ENCODE data around the gene CAMK1D.

Gene CAMK1D

GRCh38 chr10:12556039-12556438, 206.7 kb downstream of the CAMK1D start:
- H3K4me3 ChIP-seq (ENCODE audit: low read depth, low read length) = no peak overlapping the region
- DNase-seq (ENCODE audit: low read depth) = no peak
- in situ Hi-C loops (cut with HindIII; ENCODE audit: low sequenced_read_pairs) = no loop called here
- no peak for TF ChIP-seq CTCF (IDR thresholded peaks at IDR 0.05; ENCODE audit: low read depth, low read length, missing control alignments)

DNA sequence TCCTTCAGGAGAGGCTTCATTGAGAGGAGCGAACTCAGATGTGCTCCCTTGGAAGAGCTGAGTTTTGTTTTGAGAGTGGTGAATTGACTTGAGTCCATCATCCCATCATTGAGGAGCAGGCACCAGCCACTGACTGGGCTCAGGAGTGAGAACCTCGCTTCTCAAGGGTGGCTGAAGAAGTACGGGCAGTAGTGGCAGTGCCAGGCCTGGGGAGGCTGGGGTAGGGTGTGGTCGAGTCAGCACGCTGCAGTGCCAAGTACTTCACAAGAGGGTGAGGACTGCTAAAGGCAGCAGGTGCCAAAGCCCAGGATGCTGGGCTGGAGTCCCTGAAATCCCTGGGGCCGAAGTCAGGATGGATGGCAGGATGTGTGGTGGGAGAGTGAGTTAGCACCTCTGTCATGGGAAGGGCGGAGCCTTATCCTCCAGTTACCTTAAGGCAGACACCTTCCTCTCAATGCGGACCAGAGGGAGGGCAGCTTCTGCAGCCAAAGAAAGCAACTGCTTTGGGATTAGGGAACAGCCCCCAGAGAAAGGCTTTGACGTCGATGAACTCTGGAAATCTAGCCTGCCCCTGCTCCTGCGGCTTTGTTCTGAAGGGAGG, 210.3 kb downstream of the CAMK1D start:
- no peak for TF ChIP-seq CTCF (IDR thresholded peaks at IDR 0.05; ENCODE audit: low read depth, low read length, missing control alignments)
- in situ Hi-C loops (cut with HindIII; ENCODE audit: low sequenced_read_pairs) = loop anchor here (5.0 kb wide), 1 partner anchor 102 kb away; no protein-coding TSS in a partner anchor
- no peak for DNase-seq (ENCODE audit: low read depth)
- H3K4me3 ChIP-seq (ENCODE audit: low read depth, low read length) = no peak overlapping the region

DNA sequence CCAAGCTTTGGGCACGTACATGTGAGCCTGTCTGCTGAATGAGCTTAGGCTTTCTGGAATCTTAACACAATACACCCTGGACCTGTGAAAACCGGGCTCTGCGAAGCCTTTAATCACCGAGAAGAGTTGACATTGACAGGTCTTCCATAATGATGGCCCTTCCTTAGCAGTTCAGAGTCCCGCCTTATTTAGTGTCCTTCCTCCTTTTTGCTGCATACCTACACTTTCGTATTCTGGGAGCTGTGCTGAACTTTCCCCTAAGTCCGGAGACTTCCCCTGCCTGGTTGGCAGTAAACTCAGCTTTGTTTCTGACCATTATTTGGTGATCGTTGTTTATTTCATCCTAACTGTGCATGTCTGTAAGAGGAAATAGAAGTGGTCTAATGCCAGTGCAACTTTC, 212.0 kb downstream of the CAMK1D start:
- in situ Hi-C loops (cut with HindIII; ENCODE audit: low sequenced_read_pairs) = loop anchor here (5.0 kb wide), 1 partner anchor 104 kb away; no protein-coding TSS in a partner anchor
- DNase-seq (ENCODE audit: low read depth) = no peak
- no peak for TF ChIP-seq CTCF (IDR thresholded peaks at IDR 0.05; ENCODE audit: low read depth, low read length, missing control alignments)
- no peak overlapping the region for H3K4me3 ChIP-seq (ENCODE audit: low read depth, low read length)

- TF ChIP-seq CTCF (IDR thresholded peaks at IDR 0.05; ENCODE audit: low read depth, low read length, missing control alignments) = no peak
- H3K4me3 ChIP-seq (ENCODE audit: low read depth, low read length) = no peak overlapping the region
- in situ Hi-C loops (cut with HindIII; ENCODE audit: low sequenced_read_pairs) = loop anchor here (5.0 kb wide), 1 partner anchor 104 kb away; no protein-coding TSS in a partner anchor
- DNase-seq (ENCODE audit: low read depth) = no peak
These were observed 212.4 kb downstream of the CAMK1D start for GRCh38 chr10:12561720-12562119.

DNA sequence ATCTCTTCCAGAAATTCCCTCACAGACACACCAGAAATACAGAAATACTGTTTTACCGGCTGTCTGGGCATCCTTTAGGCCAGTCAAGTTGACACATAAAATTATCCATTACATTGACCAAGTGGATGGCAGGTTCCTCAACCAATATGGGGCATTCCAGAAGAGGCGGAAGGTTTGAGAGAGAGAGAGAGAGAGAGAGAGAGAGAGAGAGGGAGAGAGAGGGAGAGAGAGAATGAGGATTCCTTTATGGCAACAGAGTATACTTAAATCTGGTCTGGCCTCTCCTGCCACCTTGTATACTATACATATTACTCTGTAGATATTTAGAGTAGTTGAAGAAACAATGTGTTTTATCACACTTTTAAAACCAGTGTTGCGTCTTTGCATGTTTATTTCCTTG, 214.1 kb downstream of the CAMK1D start:
- in situ Hi-C loops (cut with HindIII; ENCODE audit: low sequenced_read_pairs) = loop anchor here (5.0 kb wide), 1 partner anchor 106 kb away; no protein-coding TSS in a partner anchor
- TF ChIP-seq CTCF (IDR thresholded peaks at IDR 0.05; ENCODE audit: low read depth, low read length, missing control alignments) = no peak
- H3K4me3 ChIP-seq (ENCODE audit: low read depth, low read length) = no peak overlapping the region
- no peak for DNase-seq (ENCODE audit: low read depth)

DNA sequence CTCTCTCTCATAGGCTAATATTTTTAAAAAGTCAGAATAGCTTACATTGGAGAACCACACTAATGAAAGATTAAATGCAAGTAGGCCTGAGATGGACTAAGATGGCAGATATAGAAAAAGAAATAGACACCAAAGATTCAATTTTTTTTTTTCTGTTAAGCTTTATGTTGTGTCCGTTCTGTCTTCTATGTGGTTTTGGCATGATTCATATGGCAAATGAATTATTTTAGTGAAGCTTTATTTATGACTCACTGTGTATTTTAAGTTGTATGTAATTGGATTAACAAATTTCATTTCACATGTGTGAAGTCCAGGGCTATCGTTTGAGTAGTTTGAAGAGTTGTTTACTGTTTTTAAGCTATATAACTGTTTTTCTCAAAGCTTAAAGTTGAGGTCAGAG, 214.8 kb downstream of the CAMK1D start:
- no peak overlapping the region for H3K4me3 ChIP-seq (ENCODE audit: low read depth, low read length)
- no peak for TF ChIP-seq CTCF (IDR thresholded peaks at IDR 0.05; ENCODE audit: low read depth, low read length, missing control alignments)
- DNase-seq (ENCODE audit: low read depth) = no peak
- in situ Hi-C loops (cut with HindIII; ENCODE audit: low sequenced_read_pairs) = loop anchor here (5.0 kb wide), 1 partner anchor 107 kb away; no protein-coding TSS in a partner anchor

Data from astrocyte of the cerebellum (primary cell).